Nephron progenitor cell (in vitro differentiated cells): ENCODE results near the gene SOX8.

Experiments
- DNase-seq: peaks from one replicate; pipeline ENCODE4 v3.0.0; 2021
- H3K27ac Mint-ChIP-seq: 2 replicates; pipeline ENCODE4 v1.8.0; 2021; ENCODE audit warnings: mild to moderate bottlenecking, moderate library complexity, mixed read lengths
- H3K27me3 Mint-ChIP-seq: 2 replicates; pipeline ENCODE4 v1.8.0; 2021; ENCODE audit warnings: mild to moderate bottlenecking, low read depth, mixed read lengths; ENCODE audit not compliant: poor library complexity
- H3K36me3 Mint-ChIP-seq: 2 replicates; pipeline ENCODE4 v1.8.0; 2021; ENCODE audit warnings: low read depth, mixed read lengths
- H3K4me1 Mint-ChIP-seq: 2 replicates; pipeline ENCODE4 v1.8.0; 2021; ENCODE audit warnings: mixed read lengths
- H3K4me3 Mint-ChIP-seq: 2 replicates; pipeline ENCODE4 v1.8.0; 2021; ENCODE audit warnings: mild to moderate bottlenecking, moderate library complexity, mixed read lengths
- H3K9me3 Mint-ChIP-seq: 2 replicates; pipeline ENCODE4 v1.8.0; 2021; ENCODE audit warnings: mild to moderate bottlenecking, moderate library complexity, mixed read lengths
- CTCF ChIP-seq: fragments of 200-600 bp; sonication (generic); IDR thresholded peaks from 2 replicates; pipeline ENCODE4 v1.5.0; 2021; ENCODE audit warnings: antibody characterized with exemption

Gene SOX8

GRCh38 chr16:988471-989353, 7.1 kb downstream of the SOX8 start:
- no peaks in the 10 kb centered on the region for H3K36me3 Mint-ChIP-seq
- no peak for DNase-seq
- peaks cover 18% of the 10 kb centered on the region for H3K4me1 Mint-ChIP-seq
- no peak overlapping the region for H3K27ac Mint-ChIP-seq
- H3K27me3 Mint-ChIP-seq = peaks cover 7% of the 10 kb centered on the region
- TF ChIP-seq CTCF = no peak
- no peak overlapping the region for H3K4me3 Mint-ChIP-seq
- no peaks in the 10 kb centered on the region for H3K9me3 Mint-ChIP-seq

- Mint-ChIP-seq H3K4me3 (no peak overlapping the region), H3K36me3 (no peaks in the 10 kb centered on the region), H3K27ac (no peak overlapping the region), H3K9me3 (no peaks in the 10 kb centered on the region), H3K27me3 (peaks cover 7% of the 10 kb centered on the region), H3K4me1 (peaks cover 18% of the 10 kb centered on the region)
- DNase-seq = no peak
- no peak for TF ChIP-seq CTCF
Measured at GRCh38 chr16:989354-989814, 7.8 kb downstream of the SOX8 start.

- DNase-seq = no peak
- peaks cover 22% of the 10 kb centered on the region for H3K4me1 Mint-ChIP-seq
- H3K27me3 Mint-ChIP-seq = peaks cover 6% of the 10 kb centered on the region
- H3K4me3 Mint-ChIP-seq = no peak overlapping the region
- no peak for TF ChIP-seq CTCF
- no peaks in the 10 kb centered on the region for H3K9me3 Mint-ChIP-seq
- no peaks in the 10 kb centered on the region for H3K36me3 Mint-ChIP-seq
- no peak overlapping the region for H3K27ac Mint-ChIP-seq
Measured at GRCh38 chr16:990516-991291, 9.1 kb downstream of the SOX8 start.

- no peaks in the 10 kb centered on the region for H3K9me3 Mint-ChIP-seq
- H3K36me3 Mint-ChIP-seq = no peaks in the 10 kb centered on the region
- H3K27ac Mint-ChIP-seq = no peak overlapping the region
- peaks cover 10% of the 10 kb centered on the region for H3K27me3 Mint-ChIP-seq
- no peak for TF ChIP-seq CTCF
- no peak overlapping the region for H3K4me3 Mint-ChIP-seq
- DNase-seq = no peak
- H3K4me1 Mint-ChIP-seq = peaks cover 22% of the 10 kb centered on the region
Measured at GRCh38 chr16:991345-991744, 9.8 kb downstream of the SOX8 start.

GRCh38 chr16:991773-992172, 10.2 kb downstream of the SOX8 start:
- no peak overlapping the region for H3K4me3 Mint-ChIP-seq
- H3K36me3 Mint-ChIP-seq = no peaks in the 10 kb centered on the region

More at GRCh38 chr16:991773-992172, 10.2 kb downstream of the SOX8 start:
- DNase-seq = no peak
- H3K27me3 Mint-ChIP-seq = peaks cover 12% of the 10 kb centered on the region
- H3K9me3 Mint-ChIP-seq = no peaks in the 10 kb centered on the region
- H3K4me1 Mint-ChIP-seq = peaks cover 23% of the 10 kb centered on the region
- H3K27ac Mint-ChIP-seq = no peak overlapping the region
- no peak for TF ChIP-seq CTCF
